Endothelial cell of umbilical vein (primary cell): ENCODE results near the gene TUBG2. TPM values are rescaled to one million over a fixed set of nuclear protein-coding genes. Genes with fewer than 3 reads are reported as not detected.

Source experiments
- BruUV-seq: library from RNA; stranded (reverse); fragments of 400-500 nt; replicated peaks from 2 replicates; lab custom pipeline; 2021; lab: Mats Ljungman, UMichigan
- CTCF ChIA-PET: fragments of 300-600, 350-600 bp; sonication (Branson Sonifier 250); formaldehyde crosslinking; loops from one replicate; lab custom pipeline; 2021; ENCODE audit warnings: antibody characterized with exemption, inconsistent platforms; lab: Charles Lee
- POLR2A ChIA-PET: fragments of 300-600, 350-600 bp; sonication (Branson Sonifier 250); formaldehyde crosslinking; loops from one replicate; lab custom pipeline; 2021; ENCODE audit warnings: antibody characterized with exemption, inconsistent platforms; lab: Charles Lee
- DNase-seq: peaks from one replicate; pipeline ENCODE4 v3.0.0-alpha.2; 2011; ENCODE audit warnings: low read depth, low spot score
- FAIRE-seq: peaks from 2 replicates; lab custom pipeline; 2011; peaks lifted over from hg19 to GRCh38; lab: Jason Lieb, UNC
- H2AFZ ChIP-seq: 2 replicates; pipeline ENCODE4 v1.6.0; 2012; ENCODE audit warnings: low read depth, low read length, control low read depth, inconsistent platforms
- H3K27ac ChIP-seq: 2 replicates; pipeline ENCODE4 v1.5.1; 2011; ENCODE audit warnings: low read depth, mild to moderate bottlenecking, control low read depth, low read length, moderate library complexity; ENCODE audit not compliant: insufficient read depth
- H3K27me3 ChIP-seq, 2 experiments: 2 replicates each; pipeline versions ENCODE4 v1.6.0 to v1.6.1; 2011; ENCODE audit warnings: low read length in 2 of 2, mixed read lengths in 1 of 2; ENCODE audit not compliant: control insufficient read depth in 2 of 2, insufficient read depth in 2 of 2
- H3K36me3 ChIP-seq, 2 experiments: 2 replicates in 1 of 2; 3 replicates in 1 of 2; pipeline ENCODE4 v1.5.1; 2011; ENCODE audit warnings: low read length in 2 of 2, mild to moderate bottlenecking in 1 of 2, moderate library complexity in 1 of 2; ENCODE audit not compliant: control insufficient read depth in 2 of 2, insufficient read depth in 2 of 2; ENCODE audit errors: extremely low read depth in 1 of 2
- H3K4me1 ChIP-seq: 3 replicates; pipeline ENCODE4 v1.5.1; 2011; ENCODE audit warnings: mild to moderate bottlenecking, low read length; ENCODE audit not compliant: control insufficient read depth, insufficient read depth; ENCODE audit errors: extremely low read depth
- H3K4me2 ChIP-seq: 2 replicates; pipeline ENCODE4 v1.6.1; 2011; ENCODE audit warnings: low read length, control low read depth, mixed read lengths; ENCODE audit not compliant: insufficient read depth
- H3K4me3 ChIP-seq, 3 experiments: fragments of 200-600 bp in 1 of 3; sonication (generic), shearing (Covaris generic) in 1 of 3; replicated peaks in 1 of 3; 2 replicates each; pipeline ENCODE4 v1.5.1; 2011 to 2016; ENCODE audit warnings: control low read depth in 3 of 3, low read length in 3 of 3, mild to moderate bottlenecking in 2 of 3, inconsistent platforms in 1 of 3, low read depth in 1 of 3, moderate library complexity in 1 of 3; ENCODE audit not compliant: insufficient read depth in 1 of 3
- H3K79me2 ChIP-seq: 2 replicates; pipeline ENCODE4 v1.6.0; 2012; ENCODE audit warnings: low read length, inconsistent platforms; ENCODE audit not compliant: control insufficient read depth, insufficient read depth
- H3K9ac ChIP-seq: replicated peaks from 2 replicates; pipeline ENCODE3; 2011; ENCODE audit warnings: low read length, control low read depth; ENCODE audit not compliant: insufficient read depth; ENCODE audit errors: extremely low read depth
- H3K9me1 ChIP-seq: replicated peaks from 3 replicates; pipeline ENCODE4 v1.6.0; 2011; ENCODE audit warnings: mild to moderate bottlenecking, low read length; ENCODE audit not compliant: control insufficient read depth, insufficient read depth; ENCODE audit errors: extremely low read depth
- H3K9me3 ChIP-seq: replicated peaks from 2 replicates; pipeline ENCODE4 v1.5.1; 2012; ENCODE audit warnings: low read length, inconsistent platforms; ENCODE audit not compliant: control insufficient read depth, insufficient read depth
- H4K20me1 ChIP-seq: replicated peaks from 2 replicates; pipeline ENCODE3; 2011; ENCODE audit warnings: mild to moderate bottlenecking, low read length; ENCODE audit not compliant: control insufficient read depth, insufficient read depth; ENCODE audit errors: extremely low read depth
- CTCF ChIP-seq, 2 donors: IDR thresholded peaks; 1 replicate in 1 of 2; 2 replicates in 1 of 2; pipeline ENCODE4 v1.5.1; 2011; ENCODE audit warnings: low read length in 2 of 2, mild to moderate bottlenecking in 2 of 2, moderate library complexity in 2 of 2, control low read depth in 1 of 2, inconsistent platforms in 1 of 2, low read depth in 1 of 2; ENCODE audit not compliant: insufficient read depth in 1 of 2; ENCODE audit errors: extremely low read depth in 1 of 2
- FOS ChIP-seq: IDR thresholded peaks from 2 replicates; pipeline ENCODE4 v1.6.1; 2011; ENCODE audit warnings: mild to moderate bottlenecking, low read length, moderate library complexity, borderline replicate concordance; ENCODE audit not compliant: insufficient read depth
- GATA2 ChIP-seq: IDR thresholded peaks from 2 replicates; pipeline ENCODE4 v1.7.0; 2011; ENCODE audit warnings: low read depth, mild to moderate bottlenecking, moderate library complexity, mixed read lengths, low read length; ENCODE audit not compliant: insufficient read length, insufficient read depth
- MAX ChIP-seq: IDR thresholded peaks from 2 replicates; pipeline ENCODE4 v1.6.1; 2011; ENCODE audit not compliant: insufficient read depth, insufficient read length
- POLR2AphosphoS5 ChIP-seq: IDR thresholded peaks from 2 replicates; pipeline ENCODE4 v1.6.1; 2012; ENCODE audit warnings: low read depth, mild to moderate bottlenecking, control low read depth, low read length, moderate library complexity; ENCODE audit not compliant: insufficient read depth
- dilution Hi-C: fragments of 300-500 bp; cut with MboI; formaldehyde crosslinking; loops from one replicate; pipeline ENCODE4 v1.15.0; 2019; ENCODE audit warnings: low sequenced_read_pairs; ENCODE audit not compliant: extremely low pct_ligation_motif_present
- intact Hi-C: fragments of 100-400 bp; cut with micrococcal nuclease; formaldehyde crosslinking; loops from one replicate; pipeline ENCODE4 v1.10.0; 2022
- polyA plus RNA-seq, 4 experiments: library from polyadenylated mRNA; depleted of rRNA in 3 of 4; stranded (reverse) in 3 of 4; unstranded in 1 of 4; fragments of >200 nt; gene quantifications; 2 replicates each; pipeline versions ENCODE4 v1.2.1 to v1.2.3, GENCODE V29; 2011 to 2012; ENCODE audit warnings: missing spikeins in 1 of 4
- total RNA-seq: library from RNA; stranded (reverse); gene quantifications from 2 replicates; pipeline ENCODE4 v1.2.3, GENCODE V29; 2021

Gene TUBG2
- total and polyA plus RNA-seq, 2 donors (not counting 3 experiments of a cell fraction or from before 2014, with no cell fraction given) = 13.2 to 17.7 TPM

GRCh38 chr17:42623271-42623670, 35.8 kb upstream of the TUBG2 start:
- FAIRE-seq (no peak), DNase-seq (no peak)
- intact Hi-C loops = no loop called here
- Histone ChIP-seq H3K9me3 (no peaks in the 10 kb centered on the region), H3K4me3 (no peak overlapping the region), H3K36me3 (no peaks in the 10 kb centered on the region), H4K20me1 (no peaks in the 10 kb centered on the region), H3K79me2 (no peaks in the 10 kb centered on the region), H3K4me2 (no peak overlapping the region), H3K27ac (no peak overlapping the region), H3K9ac (no peak overlapping the region), H2AFZ (no peak overlapping the region), H3K27me3 (no peaks in the 10 kb centered on the region), H3K9me1 (no peaks in the 10 kb centered on the region), H3K4me1 (peaks cover 7% of the 10 kb centered on the region)
- BruUV-seq = no TSS peak
- TF ChIP-seq CTCF (IDR thresholded peaks at IDR 0.05; ENCODE audit: extremely low read depth in 1 of 2, insufficient read depth in 1 of 2, low read depth in 1 of 2, low read length in 2 of 2) = no peak
- TF ChIP-seq FOS = no peak
- TF ChIP-seq POLR2AphosphoS5 = no peak
- no peak for TF ChIP-seq GATA2
- TF ChIP-seq MAX = no peak
- POLR2A ChIA-PET = interaction anchor here (0.6 kb wide), 1 partner anchor 15 kb away, joined by 4 read pairs; no protein-coding TSS in a partner anchor
- CTCF ChIA-PET = interaction anchor here (0.5 to 2.0 kb wide), 4 partner anchors 14 to 117 kb away, joined by 3 to 7 read pairs (median 6); partner anchors contain the start of genes RETREG3 and TUBG1
- dilution Hi-C loops = no loop called here
